Suprapubic skin (tissue), 4 donors: ENCODE measurements around the gene RNF8.

Experiments used
- POLR2A ChIP-seq, 2 donors: fragments of 450-650 bp; IDR thresholded peaks; one replicate each; pipeline ENCODE4 v1.6.1; 2017; ENCODE audit warnings: antibody characterized with exemption in 2 of 2, mild to moderate bottlenecking in 2 of 2, moderate library complexity in 2 of 2
- POLR2AphosphoS5 ChIP-seq, 3 donors: sonication (generic); formaldehyde crosslinking; IDR thresholded peaks; one replicate each; pipeline ENCODE4 v1.6.1; 2017; ENCODE audit warnings: antibody characterized with exemption in 3 of 3
- TF ChIP-seq, protein P1 (sequence below), 2 donors: fragments of 200-600 bp in 1 of 2; fragments of 450-650 bp in 1 of 2; sonication (generic) in 1 of 2; IDR thresholded peaks; one replicate each; pipeline ENCODE4 v1.5.1; 2016 to 2019; ENCODE audit warnings: antibody characterized with exemption in 2 of 2, mild to moderate bottlenecking in 1 of 2, moderate library complexity in 1 of 2

DNA sequence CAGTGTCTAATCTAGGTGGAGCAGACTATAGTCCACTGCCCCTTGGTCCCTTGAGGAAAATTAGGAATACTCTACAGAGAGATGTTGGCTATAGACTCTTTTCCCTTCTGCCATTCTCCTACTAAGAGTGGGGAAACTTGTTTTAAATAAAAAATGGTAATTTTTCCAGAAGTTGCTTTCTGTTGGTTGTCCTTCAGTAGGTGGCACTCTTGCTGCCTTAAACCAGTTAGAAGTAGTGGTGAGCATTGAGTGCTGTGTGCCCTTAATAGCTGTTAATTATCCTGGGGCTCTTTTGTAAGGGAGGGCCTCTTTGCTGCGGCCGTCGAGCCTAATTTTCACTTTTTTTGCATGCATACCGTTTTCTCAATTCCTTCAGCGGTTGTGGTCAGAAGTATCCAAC, 82.0 kb downstream of the RNF8 start:
- TF ChIP-seq, protein P1, sequence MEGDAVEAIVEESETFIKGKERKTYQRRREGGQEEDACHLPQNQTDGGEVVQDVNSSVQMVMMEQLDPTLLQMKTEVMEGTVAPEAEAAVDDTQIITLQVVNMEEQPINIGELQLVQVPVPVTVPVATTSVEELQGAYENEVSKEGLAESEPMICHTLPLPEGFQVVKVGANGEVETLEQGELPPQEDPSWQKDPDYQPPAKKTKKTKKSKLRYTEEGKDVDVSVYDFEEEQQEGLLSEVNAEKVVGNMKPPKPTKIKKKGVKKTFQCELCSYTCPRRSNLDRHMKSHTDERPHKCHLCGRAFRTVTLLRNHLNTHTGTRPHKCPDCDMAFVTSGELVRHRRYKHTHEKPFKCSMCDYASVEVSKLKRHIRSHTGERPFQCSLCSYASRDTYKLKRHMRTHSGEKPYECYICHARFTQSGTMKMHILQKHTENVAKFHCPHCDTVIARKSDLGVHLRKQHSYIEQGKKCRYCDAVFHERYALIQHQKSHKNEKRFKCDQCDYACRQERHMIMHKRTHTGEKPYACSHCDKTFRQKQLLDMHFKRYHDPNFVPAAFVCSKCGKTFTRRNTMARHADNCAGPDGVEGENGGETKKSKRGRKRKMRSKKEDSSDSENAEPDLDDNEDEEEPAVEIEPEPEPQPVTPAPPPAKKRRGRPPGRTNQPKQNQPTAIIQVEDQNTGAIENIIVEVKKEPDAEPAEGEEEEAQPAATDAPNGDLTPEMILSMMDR (IDR thresholded peaks at IDR 0.05), result no peak
- TF ChIP-seq POLR2AphosphoS5 (IDR thresholded peaks at IDR 0.05) (no peak), POLR2A (IDR thresholded peaks at IDR 0.05) (no peak)
